SK-N-SH (cell line): Measurements from ENCODE around the gene LENG9. TPM values are rescaled to one million over a fixed set of nuclear protein-coding genes. Genes with fewer than 3 reads are reported as not detected.

Experiments
- CTCF ChIA-PET: fragments of 300-600, 350-600 bp; formaldehyde crosslinking; extraction: SDS; loops from one replicate; lab custom pipeline; 2021; lab: Yijun Ruan, JAX
- POLR2A ChIA-PET: fragments of 350-600 bp; sonication (Branson Sonifier 250); formaldehyde crosslinking; extraction: SDS; loops from one replicate; lab custom pipeline; 2020; ENCODE audit warnings: antibody characterized with exemption, inconsistent platforms; lab: Yijun Ruan, JAX
- DNase-seq: peaks from one replicate; pipeline ENCODE4 v3.0.0; 2012
- H2AFZ ChIP-seq: fragments of 200-600 bp; sonication (generic); 2 replicates; pipeline ENCODE4 v1.8.1; 2016; ENCODE audit warnings: antibody characterized with exemption, mild to moderate bottlenecking, low read depth
- H3F3A ChIP-seq: fragments of 200-600 bp; sonication (generic); replicated peaks from 2 replicates; pipeline ENCODE3; 2016; ENCODE audit warnings: antibody characterized with exemption, mild to moderate bottlenecking; ENCODE audit not compliant: insufficient read depth
- H3K27ac ChIP-seq, 2 experiments: fragments of 200-500 bp in 1 of 2; fragments of 200-600 bp in 1 of 2; sonication (Bioruptor generic) in 1 of 2; sonication (generic), shearing (Covaris generic) in 1 of 2; 2 replicates each; pipeline versions ENCODE4 v1.5.1 to v1.6.1; 2014 to 2016; ENCODE audit warnings: low read depth in 2 of 2, inconsistent platforms in 1 of 2, low read length in 1 of 2, mild to moderate bottlenecking in 1 of 2, mixed read lengths in 1 of 2
- H3K27me3 ChIP-seq: fragments of 200-600 bp; sonication (generic), shearing (Covaris generic); 2 replicates; pipeline ENCODE4 v1.6.1; 2016; ENCODE audit warnings: mixed run types; ENCODE audit not compliant: insufficient read depth
- H3K36me3 ChIP-seq, 2 experiments: fragments of 200-500 bp in 1 of 2; fragments of 200-600 bp in 1 of 2; sonication (Bioruptor generic) in 1 of 2; sonication (generic) in 1 of 2; replicated peaks in 1 of 2; 2 replicates each; pipeline versions ENCODE3 to v1.5.1; 2014 to 2016; ENCODE audit warnings: low read length in 1 of 2, mild to moderate bottlenecking in 1 of 2; ENCODE audit not compliant: insufficient read depth in 2 of 2, control insufficient read depth in 1 of 2
- H3K4me1 ChIP-seq, 2 experiments: fragments of 200-500 bp in 1 of 2; fragments of 200-600 bp in 1 of 2; sonication (Bioruptor generic) in 1 of 2; sonication (generic), shearing (Covaris generic) in 1 of 2; 2 replicates each; pipeline versions ENCODE4 v1.5.1 to v1.6.1; 2014 to 2016; ENCODE audit warnings: low read depth in 1 of 2, low read length in 1 of 2, mixed run types in 1 of 2; ENCODE audit not compliant: insufficient read depth in 2 of 2, control insufficient read depth in 1 of 2
- H3K4me2 ChIP-seq: fragments of 200-600 bp; sonication (generic), shearing (Covaris generic); 2 replicates; pipeline ENCODE4 v1.6.1; 2017; ENCODE audit warnings: mixed run types
- H3K4me3 ChIP-seq, 2 experiments: fragments of 200-500 bp in 1 of 2; fragments of 200-600 bp in 1 of 2; sonication (Bioruptor generic) in 1 of 2; sonication (generic), shearing (Covaris generic) in 1 of 2; 2 replicates each; pipeline versions ENCODE4 v1.5.1 to v1.8.1; 2014 to 2016; ENCODE audit warnings: low read depth in 2 of 2, inconsistent platforms in 1 of 2, low read length in 1 of 2, mild to moderate bottlenecking in 1 of 2, mixed read lengths in 1 of 2, moderate library complexity in 1 of 2
- H3K79me2 ChIP-seq: fragments of 200-600 bp; sonication (generic); 2 replicates; pipeline ENCODE4 v1.8.1; 2017; ENCODE audit warnings: mild to moderate bottlenecking; ENCODE audit not compliant: insufficient read depth
- H3K9ac ChIP-seq: fragments of 200-600 bp; sonication (generic); 2 replicates; pipeline ENCODE4 v1.6.1; 2017; ENCODE audit warnings: mixed run types
- H3K9me2 ChIP-seq: fragments of 200-600 bp; sonication (generic); 2 replicates; pipeline ENCODE4 v1.6.1; 2017; ENCODE audit warnings: mixed run types
- H3K9me3 ChIP-seq: fragments of 200-600 bp; sonication (generic); 2 replicates; pipeline ENCODE4 v1.6.1; 2017; ENCODE audit warnings: mixed run types, mild to moderate bottlenecking, moderate library complexity
- H4K20me1 ChIP-seq: fragments of 200-600 bp; sonication (generic); 2 replicates; pipeline ENCODE4 v1.6.1; 2017; ENCODE audit warnings: mild to moderate bottlenecking, mixed run types; ENCODE audit not compliant: insufficient read depth
- EP300 ChIP-seq, 2 experiments: IDR thresholded peaks; 2 replicates each; pipeline versions ENCODE4 v1.4.0 to v1.6.1; 2012; ENCODE audit warnings: borderline replicate concordance in 1 of 2, low read depth in 1 of 2, low read length in 1 of 2
- EZH2phosphoT487 ChIP-seq: fragments of 200-600 bp; sonication (generic); IDR thresholded peaks from 2 replicates; pipeline ENCODE4 v1.6.1; 2017; ENCODE audit warnings: low read depth, mixed run types, mild to moderate bottlenecking, antibody characterized with exemption, moderate library complexity, borderline replicate concordance
- FOSL2 ChIP-seq: IDR thresholded peaks from 2 replicates; pipeline ENCODE4 v1.4.0; 2012; ENCODE audit warnings: low read depth, mild to moderate bottlenecking, moderate library complexity, borderline replicate concordance
- NFIC ChIP-seq: IDR thresholded peaks from 2 replicates; pipeline ENCODE4 v1.4.0; 2012; ENCODE audit warnings: borderline replicate concordance
- RFX5 ChIP-seq: IDR thresholded peaks from 2 replicates; pipeline ENCODE4 v1.6.1; 2012; ENCODE audit warnings: mild to moderate bottlenecking, improper control_type of control experiment, low read length
- RXRA ChIP-seq: IDR thresholded peaks from 2 replicates; pipeline ENCODE4 v1.4.0; 2012; ENCODE audit warnings: low read depth, mild to moderate bottlenecking, borderline replicate concordance
- TAF1 ChIP-seq: IDR thresholded peaks from 2 replicates; pipeline ENCODE4 v1.6.1; 2012; ENCODE audit warnings: low read depth, mild to moderate bottlenecking, low read length, moderate library complexity, borderline replicate concordance
- TEAD4 ChIP-seq: IDR thresholded peaks from 2 replicates; pipeline ENCODE4 v1.4.0; 2012; ENCODE audit warnings: mild to moderate bottlenecking, borderline replicate concordance; ENCODE audit not compliant: insufficient read depth
- YY1 ChIP-seq: IDR thresholded peaks from 2 replicates; pipeline ENCODE4 v1.4.0; 2012; ENCODE audit warnings: low read depth, mild to moderate bottlenecking
- whole genome bisulfite sequencing: methylation state at CpG from one replicate; pipeline ENCODE4 v1.1.6; 2017; ENCODE audit warnings: low lambda C conversion rate; 5-methylcytosine and 5-hydroxymethylcytosine counted together
- polyA plus RNA-seq, 3 experiments: library from polyadenylated mRNA; depleted of rRNA; stranded (reverse); fragments of >200 nt; gene quantifications; 2 replicates each; pipeline ENCODE4 v1.2.3, GENCODE V29; 2012

The LENG9 gene
- polyA plus RNA-seq, 1 of the 3 experiments (the other 2 are of a cell fraction), result 0.20 TPM

DNA sequence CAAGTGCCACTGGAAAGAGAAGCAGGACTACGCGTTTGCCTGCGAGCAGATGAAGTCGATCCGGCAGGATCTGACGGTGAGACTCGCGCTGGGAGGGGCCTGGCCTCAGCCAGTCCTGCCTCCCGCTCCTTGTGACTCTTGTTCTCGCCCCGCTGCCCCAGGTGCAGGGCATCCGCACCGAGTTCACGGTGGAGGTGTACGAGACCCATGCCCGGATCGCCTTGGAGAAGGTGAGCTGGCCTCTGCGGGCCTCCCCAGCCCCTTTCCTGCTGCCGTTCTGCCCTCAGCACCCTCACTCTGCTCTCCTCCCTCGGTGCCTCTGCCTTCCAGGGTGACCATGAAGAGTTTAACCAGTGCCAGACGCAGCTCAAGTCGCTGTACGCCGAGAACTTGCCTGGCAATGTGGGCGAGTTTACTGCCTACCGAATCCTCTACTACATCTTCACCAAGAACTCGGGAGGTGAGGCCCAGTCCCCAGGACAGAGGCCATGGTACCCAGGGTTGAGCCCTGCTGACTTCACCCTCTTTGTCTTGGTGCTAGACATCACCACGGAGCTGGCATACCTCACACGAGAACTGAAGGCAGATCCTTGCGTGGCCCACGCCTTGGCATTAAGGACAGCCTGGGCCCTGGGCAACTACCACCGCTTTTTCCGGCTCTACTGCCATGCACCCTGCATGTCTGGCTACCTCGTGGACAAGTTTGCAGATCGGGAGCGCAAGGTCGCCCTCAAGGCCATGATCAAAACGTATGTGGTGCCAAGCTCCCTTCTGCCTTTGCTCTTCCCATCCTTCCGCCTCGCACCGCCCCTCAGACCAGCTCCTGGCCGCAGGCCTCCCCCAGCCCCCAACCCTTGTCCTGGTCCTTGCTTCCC lies 5.6 kb downstream of the LENG9 start (continued):
- no peak for TF ChIP-seq NFIC
- no peak for TF ChIP-seq EZH2phosphoT487
- no peak for TF ChIP-seq FOSL2
- no peak for TF ChIP-seq TAF1
- TF ChIP-seq RFX5, result no peak

DNA sequence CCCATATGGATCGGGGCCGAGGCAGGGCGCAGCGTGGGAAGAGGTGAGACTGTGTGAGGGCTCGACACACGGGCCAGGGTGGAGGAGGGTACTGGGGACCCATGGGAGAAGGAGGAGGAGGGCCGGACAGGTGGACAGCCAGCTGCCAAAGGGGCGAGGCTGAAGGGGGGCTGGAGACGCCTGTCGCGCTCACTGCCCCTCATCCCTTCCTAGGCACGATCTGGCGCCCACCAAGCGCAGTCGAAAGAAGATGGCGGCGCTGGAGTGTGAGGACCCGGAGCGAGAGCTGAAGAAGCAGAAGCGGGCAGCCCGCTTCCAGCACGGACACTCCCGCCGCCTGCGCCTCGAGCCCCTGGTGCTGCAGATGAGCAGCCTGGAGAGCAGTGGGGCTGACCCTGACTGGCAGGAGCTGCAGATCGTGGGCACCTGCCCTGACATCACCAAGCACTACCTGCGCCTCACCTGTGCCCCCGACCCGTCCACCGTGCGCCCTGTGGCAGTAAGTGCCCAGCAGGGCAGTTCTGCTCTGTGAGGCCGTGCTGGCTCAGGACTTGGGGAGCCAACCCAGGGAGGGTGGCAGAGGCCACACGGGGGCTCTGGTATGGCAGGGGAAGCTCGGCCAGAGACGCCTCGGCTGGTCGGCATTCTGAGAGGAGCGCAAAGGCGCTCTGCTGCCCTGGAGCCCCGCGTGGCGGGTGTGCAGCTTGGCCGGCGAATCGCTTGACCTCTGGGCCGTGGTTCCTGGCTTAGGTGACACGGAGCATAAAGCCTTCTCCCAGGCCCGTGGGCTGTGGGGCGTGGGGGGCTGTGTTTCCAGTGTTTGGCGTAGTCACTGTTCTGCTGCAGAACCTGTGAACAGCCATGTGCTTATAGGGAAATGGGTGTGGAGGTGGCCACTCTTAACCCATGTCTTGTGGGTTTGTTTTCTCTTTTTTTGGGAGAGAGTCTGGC lies 6.9 kb downstream of the LENG9 start:
- Histone ChIP-seq H2AFZ (no peak overlapping the region), H3K9me3 (no peaks in the 10 kb centered on the region), H4K20me1 (peaks cover 67% of the 10 kb centered on the region), H3K4me2 (no peak overlapping the region), H3K9ac (no peak overlapping the region), H3K79me2 (peaks cover 36% of the 10 kb centered on the region), H3K27ac (no peak overlapping the region), H3K36me3 (peaks cover 35 to 91% of the 10 kb centered on the region in 2 experiments), H3K27me3 (no peaks in the 10 kb centered on the region), H3K9me2 (no peaks in the 10 kb centered on the region), H3K4me1 (no peaks in the 10 kb centered on the region), H3K4me3 (no peak overlapping the region), H3F3A (peaks cover 4% of the 10 kb centered on the region)
- 95% methylated on average over 38 of the region's 51 CpGs for WGBS
- DNase-seq, result no peak
- POLR2A ChIA-PET, result interaction anchor here (0.5 kb wide), 1 partner anchor 21 kb away, joined by 5 read pairs; no protein-coding TSS in a partner anchor
- TF ChIP-seq TEAD4, result no peak
- CTCF ChIA-PET, result interaction anchor here (0.6 to 2.5 kb wide), 2 partner anchors 25 to 41 kb away, joined by 3 to 7 read pairs; partner anchors contain the start of gene TTYH1

- Histone ChIP-seq H3K9ac (no peak overlapping the region), H3K4me3 (no peak overlapping the region), H3K9me2 (no peaks in the 10 kb centered on the region), H3K4me1 (peaks cover 3 to 4% of the 10 kb centered on the region in 2 experiments; a peak in 2 of 4 replicates), H3K36me3 (peaks cover 42 to 90% of the 10 kb centered on the region in 2 experiments), H4K20me1 (peaks cover 75% of the 10 kb centered on the region), H2AFZ (no peak overlapping the region), H3K4me2 (no peak overlapping the region), H3K27me3 (no peaks in the 10 kb centered on the region), H3K79me2 (peaks cover 44% of the 10 kb centered on the region), H3F3A (peaks cover 4% of the 10 kb centered on the region), H3K9me3 (no peaks in the 10 kb centered on the region), H3K27ac (no peak overlapping the region)
- ChIA-PET POLR2A (interaction anchor here (0.5 kb wide), 1 partner anchor 21 kb away, joined by 5 read pairs; no protein-coding TSS in a partner anchor), CTCF (interaction anchor here (2.5 kb wide), 1 partner anchor 25 kb away, joined by 7 read pairs; no protein-coding TSS in a partner anchor)
- no peak for DNase-seq
- WGBS, result 98% methylated on average over 19 of the region's 40 CpGs
- TF ChIP-seq EP300 (IDR thresholded peaks at IDR 0.05; ENCODE audit: borderline replicate concordance in 1 of 2, low read depth in 1 of 2, low read length in 1 of 2) (no peak), RXRA (no peak), YY1 (no peak)
Observed at GRCh38 chr19:54455786-54456422, 7.7 kb downstream of the LENG9 start.
